ENCODE data around the gene JDP2.
A peak's percentile ranks its signal among the peaks of the same experiment; 100 is the strongest.

Gene JDP2

DNA sequence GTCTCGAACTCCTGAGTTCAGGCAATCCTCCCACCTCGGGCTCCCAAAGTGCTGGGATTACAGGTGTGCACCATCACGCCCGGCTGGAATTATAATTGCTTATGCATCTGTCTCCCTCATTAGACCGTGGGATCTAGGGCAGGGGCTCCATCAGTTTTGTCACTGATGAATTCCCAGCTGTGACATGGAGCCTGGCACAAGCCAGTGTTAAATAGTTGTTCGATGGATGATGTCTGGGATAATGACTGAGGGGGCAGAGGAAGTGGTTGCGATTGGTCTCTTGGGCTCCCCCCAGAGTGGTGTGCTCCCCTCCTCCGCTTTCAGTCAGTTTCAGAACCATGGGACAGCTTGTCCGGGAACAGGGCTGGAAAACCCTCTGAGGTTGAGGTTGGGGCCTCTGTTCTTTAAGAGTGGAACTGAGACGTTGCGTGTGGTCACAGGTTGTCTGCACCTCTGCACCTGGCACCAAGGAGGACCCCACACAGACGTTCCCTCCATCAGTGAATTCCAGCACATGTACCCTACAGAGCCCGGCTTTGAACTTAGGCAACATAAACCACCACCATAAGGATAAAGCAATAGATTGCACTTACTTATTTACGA, 63.7 kb downstream of the JDP2 start:
- no peak for DNase-seq

DNA sequence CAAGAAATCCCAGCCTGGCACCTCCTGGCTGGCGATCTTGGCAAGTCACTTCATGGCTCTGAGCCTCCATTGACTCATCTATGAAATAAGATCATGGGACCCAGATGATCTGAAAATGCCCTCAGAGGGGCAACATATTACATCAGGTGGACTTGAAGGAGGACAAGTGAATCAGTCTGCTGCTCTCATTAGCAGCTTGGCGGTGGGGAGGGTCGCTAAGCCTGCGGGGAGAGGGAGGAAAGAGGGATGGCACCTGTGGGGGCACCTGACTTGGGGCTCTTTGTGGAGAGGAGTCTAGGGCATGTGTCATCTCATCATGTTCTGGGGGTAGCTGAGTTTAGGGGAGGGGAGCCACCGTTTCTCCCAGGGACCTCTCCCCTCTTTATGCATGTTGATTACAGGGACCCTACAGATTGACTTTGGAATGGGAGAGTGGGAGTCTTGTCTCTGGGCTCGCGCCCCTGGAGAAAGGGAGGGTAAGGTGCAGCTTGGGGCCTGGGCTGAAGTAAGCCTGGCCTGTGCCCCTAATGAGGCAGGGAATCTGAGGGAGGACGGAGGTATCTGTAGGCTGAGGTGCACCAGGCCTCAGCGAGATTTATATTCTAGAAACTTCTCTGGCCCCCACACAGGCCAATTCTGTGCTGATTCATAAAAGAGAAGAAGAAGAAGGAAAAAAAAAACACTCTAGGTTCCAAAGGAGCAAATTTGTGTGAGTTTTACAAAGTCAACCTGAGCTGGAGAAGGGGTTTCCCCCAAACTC, 65.2 kb downstream of the JDP2 start:
- no peak for DNase-seq

- no peak for DNase-seq
Measured at GRCh38 chr14:75493592-75494087, 65.8 kb downstream of the JDP2 start.

GRCh38 chr14:75494896-75495295, 67.1 kb downstream of the JDP2 start:
- DNase-seq, result no peak

DNA sequence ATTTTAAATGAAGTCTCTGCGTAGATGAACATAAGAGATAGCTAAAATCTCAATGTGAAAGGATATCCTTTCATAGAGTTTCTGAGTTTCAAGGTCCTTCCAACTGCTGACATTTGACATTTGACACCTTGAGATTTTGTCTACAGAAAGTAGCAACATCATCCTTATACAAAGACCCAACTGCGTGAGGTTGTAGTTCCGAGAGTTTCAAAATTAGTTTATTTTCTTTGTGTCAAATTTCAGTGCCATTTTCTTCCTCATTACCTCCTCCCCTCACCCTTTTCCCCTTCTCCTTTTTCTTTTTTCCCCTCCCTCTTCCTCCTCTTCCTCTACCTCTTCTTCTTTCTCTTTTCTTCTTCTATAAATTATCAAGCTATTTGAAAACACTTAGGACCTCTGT, 67.6 kb downstream of the JDP2 start:
- DNase-seq, result no peak

DNA sequence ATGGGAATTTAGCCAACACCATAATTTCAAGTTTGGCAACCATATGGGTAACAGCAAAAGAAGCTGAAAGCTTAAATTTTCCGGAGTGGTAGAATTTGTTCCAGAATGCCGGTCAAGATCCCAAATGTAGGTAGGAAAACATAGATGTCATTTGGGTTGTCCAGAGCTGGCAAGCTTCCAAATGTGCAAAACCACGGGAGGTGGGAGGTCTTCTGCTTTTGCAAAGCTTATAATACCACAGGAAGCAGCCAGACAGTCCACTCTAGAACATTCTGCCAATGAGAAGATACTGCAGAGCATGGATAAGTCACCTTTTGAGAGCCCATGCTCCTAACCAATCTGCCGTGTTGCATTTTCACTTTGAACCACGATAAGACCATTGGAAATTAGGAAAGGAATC, 68.1 kb downstream of the JDP2 start:
- DNase-seq, result no peak

DNA sequence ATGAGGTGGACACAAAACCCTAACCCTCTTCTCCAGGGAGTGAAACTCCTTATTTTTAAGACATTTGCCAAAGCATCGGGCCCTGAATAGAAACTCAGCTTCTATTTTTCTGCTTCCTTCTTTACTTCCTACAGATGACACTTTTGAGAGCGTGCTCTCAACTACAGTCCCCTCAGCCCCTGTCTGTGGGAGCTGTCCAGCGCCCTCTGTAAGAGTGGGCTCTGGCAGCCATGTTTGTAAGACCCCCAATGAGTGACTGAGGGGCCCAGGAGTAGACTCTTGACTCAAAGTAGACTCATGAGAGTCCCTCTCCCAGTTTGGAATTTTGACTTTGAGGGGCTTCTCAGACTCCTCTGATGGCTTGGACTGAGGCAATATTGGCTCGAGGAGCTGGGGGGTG, 68.9 kb downstream of the JDP2 start:
- no peak for DNase-seq

DNA sequence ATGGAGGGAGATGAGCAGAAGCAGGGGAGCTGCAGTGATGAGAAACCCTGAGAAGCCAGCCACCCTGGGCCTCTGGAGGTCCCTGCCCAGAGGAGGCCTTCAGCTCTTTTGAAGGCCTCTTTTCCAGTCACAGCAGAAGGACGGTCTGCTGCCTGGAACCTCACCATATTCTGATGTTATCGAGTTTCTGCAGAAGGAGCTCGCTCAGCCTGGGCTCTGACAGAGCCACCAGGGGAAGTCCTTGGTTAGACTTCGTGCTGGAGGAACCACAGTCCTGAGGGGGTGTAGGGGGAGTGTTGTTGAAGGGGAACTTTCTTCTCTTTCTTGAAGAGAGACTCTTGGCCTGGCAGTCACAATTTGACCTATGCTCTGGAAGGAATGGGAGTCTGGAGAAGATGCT, 69.4 kb downstream of the JDP2 start:
- peak; percentile 16 to 46 for DNase-seq

DNA sequence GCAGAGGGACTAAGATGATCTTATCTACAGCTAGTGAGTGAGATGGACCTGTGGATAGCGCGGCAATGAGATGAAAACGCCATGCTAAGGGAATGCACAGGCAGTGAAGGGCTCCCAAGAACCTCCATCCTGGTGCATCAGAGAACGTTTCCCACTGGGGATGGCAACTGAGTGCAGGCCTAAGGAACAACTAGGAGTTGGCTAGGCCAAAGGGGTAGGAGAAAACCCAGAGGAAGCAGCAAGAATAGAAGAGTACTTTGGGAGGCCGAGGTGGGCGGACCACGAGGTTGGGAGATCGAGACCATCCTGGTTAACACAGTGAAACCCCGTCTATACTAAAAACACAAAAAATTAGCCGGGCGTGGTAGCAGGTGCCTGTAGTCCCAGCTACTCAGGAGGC, 69.9 kb downstream of the JDP2 start:
- DNase-seq, result no peak

DNA sequence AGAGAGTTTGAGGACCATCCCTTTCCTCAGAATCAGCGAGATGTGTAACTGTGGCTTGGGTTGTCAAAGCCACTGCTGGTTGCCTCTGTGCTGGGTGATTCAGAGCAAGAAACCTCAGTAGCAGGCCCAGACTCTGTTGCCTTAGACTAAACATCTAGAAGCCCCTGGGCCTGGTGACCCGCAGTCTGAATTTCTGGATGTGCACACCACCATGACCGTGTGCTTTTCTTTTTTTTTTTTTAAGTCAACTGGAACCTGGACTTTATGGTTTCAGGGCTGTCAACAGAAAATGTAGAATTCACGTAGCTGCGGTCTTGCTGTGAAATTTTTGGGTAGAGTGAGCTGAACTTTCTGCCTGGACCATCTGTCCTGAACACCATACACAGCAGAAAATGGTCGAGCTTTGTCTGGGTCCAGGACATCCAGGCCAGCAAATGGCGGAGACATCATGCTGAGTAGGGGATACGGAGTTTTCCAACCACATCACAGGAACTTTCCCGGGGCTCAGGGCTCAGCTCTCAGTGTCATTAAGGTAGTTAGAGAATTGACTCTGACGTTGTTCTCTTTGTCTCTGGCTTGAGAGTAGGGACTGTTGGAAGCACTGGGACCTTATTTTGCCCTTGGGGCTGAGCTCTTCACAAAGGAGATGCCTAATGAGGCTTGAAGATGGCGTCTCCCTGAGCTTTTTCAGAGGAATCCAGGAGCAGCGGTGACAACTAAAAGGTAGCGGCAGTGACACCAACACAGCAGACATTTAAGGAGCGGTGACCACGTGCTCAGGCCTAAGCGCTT, 71.5 kb downstream of the JDP2 start:
- no peak for DNase-seq

DNA sequence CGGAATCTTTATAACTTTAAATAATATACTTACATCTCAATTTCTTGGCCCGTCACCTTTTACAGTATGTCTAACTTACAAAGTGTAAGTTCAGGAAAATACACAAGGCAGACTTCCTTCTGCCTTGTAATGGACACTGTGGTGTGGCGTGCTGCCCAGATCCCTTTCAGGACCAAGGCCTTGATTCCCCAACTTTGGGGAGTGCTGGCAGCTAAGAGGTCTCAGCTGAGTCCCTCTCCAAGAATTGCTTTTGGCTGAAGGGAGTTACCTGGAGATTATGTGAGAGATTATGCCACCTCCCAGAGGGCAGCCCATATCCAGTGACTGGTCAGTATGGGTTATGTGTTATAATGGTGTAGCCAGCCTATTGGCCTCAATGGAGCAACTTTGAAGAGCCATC, 73.3 kb downstream of the JDP2 start:
- DNase-seq, result no peak

DNA sequence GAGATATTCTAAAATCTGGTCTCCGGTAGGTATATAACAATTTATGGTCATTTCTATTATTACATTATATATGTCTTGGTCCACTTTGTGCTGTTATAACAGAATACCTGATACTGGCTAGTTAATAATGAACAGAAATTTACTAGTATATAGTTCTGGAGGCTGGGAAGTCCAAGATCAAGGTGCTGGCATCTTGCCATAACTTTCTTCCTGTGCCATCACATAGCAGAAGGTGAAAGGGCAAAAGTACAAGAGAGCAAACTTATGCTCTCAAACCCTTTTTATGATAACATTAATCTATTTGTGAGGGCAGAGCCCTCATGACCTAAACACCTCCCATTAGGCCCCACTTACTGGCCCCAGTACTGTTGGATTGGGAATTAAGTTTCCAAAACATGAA, 76.6 kb downstream of the JDP2 start:
- no peak for DNase-seq

DNA sequence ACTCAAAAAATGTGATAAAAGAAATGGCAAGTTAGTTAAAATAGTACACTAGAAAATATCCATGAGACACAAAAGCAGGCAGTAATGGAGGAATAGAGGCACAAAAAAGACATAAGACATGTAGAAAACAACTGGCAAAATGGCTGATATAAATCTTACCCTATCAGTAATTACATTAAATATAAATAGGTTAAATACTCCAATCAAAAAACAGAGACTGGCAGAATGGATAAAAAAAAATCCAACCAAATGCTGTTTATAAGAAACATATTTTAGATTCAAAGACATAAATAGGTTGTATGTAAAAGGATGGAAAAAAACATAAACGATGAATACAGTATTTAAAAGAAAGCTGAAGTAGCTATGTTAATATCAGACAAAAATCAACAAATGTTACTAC, 79.1 kb downstream of the JDP2 start:
- no peak for DNase-seq

DNA sequence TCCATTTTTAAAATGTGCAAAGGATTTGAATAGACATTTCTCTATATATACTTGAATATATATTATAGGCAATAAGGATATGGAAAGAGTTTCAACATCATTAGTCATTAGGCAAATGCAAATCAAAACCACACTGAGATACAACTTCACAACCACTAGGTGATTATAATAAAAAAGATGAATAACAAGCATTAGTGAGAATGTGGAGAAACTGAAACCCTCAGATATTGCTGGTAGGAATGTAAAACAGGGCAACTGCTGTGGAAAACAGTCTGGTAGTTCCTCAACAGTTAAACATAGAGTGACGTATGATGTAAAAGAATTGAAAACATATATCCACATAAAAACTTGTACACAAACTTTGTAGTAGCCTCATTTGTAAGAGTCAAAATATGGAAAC, 82.7 kb downstream of the JDP2 start:
- DNase-seq, result peak in 1 of 2 experiments; percentile 9

GRCh38 chr14:75511201-75511600, 83.4 kb downstream of the JDP2 start:
- DNase-seq, result no peak

DNA sequence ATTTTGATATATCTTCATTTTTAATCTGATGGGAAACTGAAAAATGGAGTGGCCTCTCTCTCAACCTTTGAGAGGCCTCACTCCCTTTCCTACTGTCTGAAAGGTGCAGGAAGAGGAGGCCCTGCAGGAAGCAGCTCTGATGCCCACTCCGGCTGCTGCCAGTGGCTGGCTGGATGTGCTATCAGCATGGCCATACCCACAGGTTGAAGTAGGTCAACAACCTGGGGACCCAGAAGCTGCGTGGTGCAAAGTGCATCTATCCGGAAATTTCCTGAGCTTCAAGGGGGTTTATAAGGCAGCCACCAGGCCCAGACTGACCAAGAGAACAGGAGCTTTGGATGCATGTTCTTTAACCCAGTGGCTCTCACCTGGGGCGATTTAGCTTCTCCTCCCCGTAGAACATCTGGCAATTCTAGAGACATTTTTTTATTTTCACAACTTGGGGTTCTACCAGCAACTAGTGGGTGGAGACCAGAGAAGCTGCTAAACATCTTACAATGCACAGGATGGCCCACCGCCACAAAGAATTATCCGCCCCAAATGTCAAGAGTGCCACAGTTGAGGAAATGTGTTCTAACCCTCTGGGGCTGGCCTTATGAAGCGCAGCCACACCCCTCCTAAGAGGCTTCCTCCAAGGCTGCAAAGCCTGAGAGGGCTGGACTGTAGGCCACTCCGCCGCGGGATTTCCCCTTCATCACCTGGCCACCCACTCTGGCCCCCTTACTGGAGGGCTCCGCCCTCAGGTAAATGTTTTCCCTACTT, 86.3 kb downstream of the JDP2 start:
- DNase-seq, result no peak

DNA sequence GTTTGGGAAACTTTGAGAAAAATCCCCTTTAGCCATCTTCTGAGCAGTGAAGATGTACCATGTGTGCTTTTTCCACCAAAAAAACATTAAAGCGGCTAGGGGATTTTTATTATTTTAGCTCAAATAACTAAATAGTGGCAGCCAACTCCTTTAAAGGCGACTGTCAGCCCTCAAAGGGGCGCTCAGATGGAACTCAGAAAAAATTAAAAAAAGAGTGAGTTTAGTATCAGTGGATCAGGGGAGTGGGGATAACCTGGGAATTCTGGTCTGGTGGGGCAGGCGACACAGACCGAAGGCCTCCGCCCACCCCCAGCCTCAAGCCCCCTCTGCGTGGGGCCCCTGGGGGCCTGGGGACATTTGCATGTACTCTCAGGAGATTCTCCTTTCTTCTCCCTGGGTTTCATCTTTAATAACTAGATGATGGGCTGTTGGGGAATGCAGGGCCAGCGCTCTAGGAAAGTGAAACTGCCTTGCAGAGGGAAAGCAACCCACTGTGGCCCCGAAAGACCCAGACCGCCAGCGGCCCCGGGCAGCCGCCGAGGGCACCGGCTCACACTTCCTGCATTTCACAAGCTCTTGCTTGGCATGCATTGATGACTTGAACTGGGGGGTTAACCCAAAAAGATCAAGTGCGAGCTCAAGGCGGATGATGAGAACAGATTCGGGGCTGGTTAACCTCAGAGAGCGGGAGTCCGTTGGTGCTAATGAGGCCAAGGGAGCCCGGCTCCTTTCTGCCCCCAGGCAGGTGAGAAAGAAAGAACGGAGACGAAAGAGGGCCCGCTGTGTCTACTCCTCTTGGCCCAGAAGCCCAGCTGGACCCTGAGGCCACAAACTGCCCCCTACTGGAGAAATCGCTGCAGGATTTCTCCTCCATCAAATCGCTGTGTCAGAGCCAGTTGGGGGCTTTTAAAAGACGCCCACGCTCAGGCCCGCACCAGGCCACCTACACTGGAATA, 87.1 kb downstream of the JDP2 start:
- peak; percentile 77 to 82 for DNase-seq

DNA sequence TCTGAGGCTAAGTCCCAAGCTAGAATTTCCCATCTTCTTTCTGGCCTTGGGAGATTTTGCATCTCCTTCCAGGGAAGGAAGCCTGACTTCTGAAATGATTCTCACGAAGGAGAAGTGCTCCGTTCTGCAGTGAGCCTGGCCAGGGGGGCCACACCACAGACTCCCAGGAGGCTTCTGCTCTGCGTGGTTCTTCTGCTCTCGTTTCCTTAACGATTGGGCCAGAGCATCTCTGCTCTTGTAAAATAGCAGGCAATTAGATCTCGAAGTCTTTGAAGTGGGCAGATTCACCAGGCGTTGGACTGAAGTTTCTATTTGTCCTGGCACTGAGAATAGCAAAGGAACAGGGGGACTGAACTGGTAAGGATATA, 87.8 kb downstream of the JDP2 start:
- peak; percentile 22 to 64 for DNase-seq

DNA sequence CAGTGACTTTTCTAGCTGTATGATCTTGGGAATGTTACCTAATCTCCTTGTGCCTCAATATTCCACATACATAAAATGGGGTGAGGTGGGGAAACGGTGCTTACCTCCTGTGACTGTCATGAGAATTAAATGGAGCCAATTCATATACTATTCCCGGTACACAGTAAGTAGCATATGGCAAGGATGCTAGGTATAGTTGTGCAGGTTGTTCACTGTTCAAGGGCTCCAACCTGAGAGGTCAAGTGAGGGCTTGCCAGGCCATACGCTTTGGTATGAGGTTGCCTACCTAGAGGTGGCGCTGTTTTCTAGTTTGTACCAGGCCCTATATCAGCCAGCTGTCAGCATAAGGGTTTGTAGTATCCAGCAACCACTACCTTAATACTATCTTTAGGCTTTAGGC, 90.8 kb downstream of the JDP2 start:
- peak; percentile 77 to 81 for DNase-seq

DNA sequence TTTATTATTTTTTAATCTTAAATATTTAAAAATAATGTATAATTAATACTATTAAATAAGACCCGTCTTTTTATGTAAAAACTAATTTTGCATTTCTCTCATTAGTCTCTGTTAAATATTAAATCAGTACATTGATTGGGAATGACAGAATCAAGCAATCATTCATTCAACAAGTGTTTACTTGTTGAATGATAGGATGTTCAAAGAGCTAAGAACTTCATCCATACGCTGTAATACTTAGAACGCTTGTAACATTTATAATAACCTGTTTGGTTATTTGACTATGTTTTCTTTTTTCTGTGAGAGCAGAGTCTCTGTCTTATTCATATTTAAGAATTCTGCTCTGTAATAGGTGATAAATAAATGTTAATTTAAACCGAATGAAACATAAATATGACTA, 91.6 kb downstream of the JDP2 start:
- no peak for DNase-seq

GRCh38 chr14:75519826-75520728, 92.3 kb downstream of the JDP2 start:
- DNase-seq, result no peak

All from AML-193 (cell line).